KMS-11 (cell line): ENCODE measurements around the gene ACAD11.

Source experiments
- H2AFZ ChIP-seq: fragments of 200-600 bp; sonication (generic); 2 replicates; pipeline ENCODE4 v1.6.1; 2016; ENCODE audit warnings: antibody characterized with exemption, mixed run types, low read depth
- H3K27ac ChIP-seq: fragments of 200-600 bp; sonication (generic); 2 replicates; pipeline ENCODE4 v1.6.1; 2016; ENCODE audit warnings: mild to moderate bottlenecking, mixed run types
- H3K27me3 ChIP-seq: fragments of 200-600 bp; sonication (generic); 2 replicates; pipeline ENCODE4 v1.6.1; 2017; ENCODE audit warnings: mild to moderate bottlenecking, low read depth, mixed run types, moderate library complexity; ENCODE audit not compliant: insufficient read depth
- H3K36me3 ChIP-seq: fragments of 200-600 bp; sonication (generic); 2 replicates; pipeline ENCODE4 v1.6.1; 2017; ENCODE audit warnings: mild to moderate bottlenecking, mixed run types; ENCODE audit not compliant: insufficient read depth
- H3K4me1 ChIP-seq: fragments of 200-600 bp; sonication (generic); 2 replicates; pipeline ENCODE4 v1.6.1; 2016; ENCODE audit warnings: mild to moderate bottlenecking, low read depth, mixed run types; ENCODE audit not compliant: poor library complexity, severe bottlenecking
- H3K4me2 ChIP-seq: fragments of 200-600 bp; sonication (generic); 2 replicates; pipeline ENCODE4 v1.7.0; 2016; ENCODE audit warnings: mild to moderate bottlenecking, mixed run types
- H3K4me3 ChIP-seq: fragments of 200-600 bp; sonication (generic); IDR thresholded peaks from 2 replicates; pipeline ENCODE4 v1.6.1; 2017; ENCODE audit warnings: low read depth, low read length, mixed read lengths; ENCODE audit not compliant: insufficient read depth
- H3K79me2 ChIP-seq: fragments of 200-600 bp; sonication (generic); 2 replicates; pipeline ENCODE4 v1.6.1; 2016; ENCODE audit warnings: low read depth, mixed run types; ENCODE audit not compliant: insufficient read depth
- H3K9ac ChIP-seq: fragments of 200-600 bp; sonication (generic); 2 replicates; pipeline ENCODE4 v1.6.1; 2016; ENCODE audit warnings: mild to moderate bottlenecking, mixed run types
- H4K20me1 ChIP-seq: fragments of 200-600 bp; sonication (generic); 2 replicates; pipeline ENCODE4 v1.6.1; 2016; ENCODE audit warnings: mild to moderate bottlenecking, mixed run types; ENCODE audit not compliant: insufficient read depth
- CTCF ChIP-seq: fragments of 200-600 bp; sonication (generic); conservative IDR thresholded peaks from 2 replicates; pipeline ENCODE4 v1.6.1; 2017; ENCODE audit warnings: low read depth, mild to moderate bottlenecking, antibody characterized with exemption, low read length, moderate library complexity, mixed read lengths

ACAD11 gene

GRCh38 chr3:132690040-132690439, 30.4 kb upstream of the ACAD11 start:
- no peak overlapping the region for H3K27ac ChIP-seq
- H3K79me2 ChIP-seq = no peaks in the 10 kb centered on the region
- H3K4me1 ChIP-seq = no peaks in the 10 kb centered on the region
- H3K36me3 ChIP-seq = no peaks in the 10 kb centered on the region
- H3K9ac ChIP-seq = no peak overlapping the region
- no peak for TF ChIP-seq CTCF
- no peak overlapping the region for H3K4me2 ChIP-seq
- H2AFZ ChIP-seq = no peak overlapping the region
- H4K20me1 ChIP-seq = no peaks in the 10 kb centered on the region
- H3K4me3 ChIP-seq = no peak overlapping the region
- H3K27me3 ChIP-seq = no peaks in the 10 kb centered on the region

GRCh38 chr3:132682201-132682600, 22.6 kb upstream of the ACAD11 start:
- no peak overlapping the region for H3K27ac ChIP-seq
- no peak overlapping the region for H3K4me2 ChIP-seq
- H4K20me1 ChIP-seq = no peaks in the 10 kb centered on the region
- H2AFZ ChIP-seq = no peak overlapping the region
- H3K4me1 ChIP-seq = no peaks in the 10 kb centered on the region
- no peaks in the 10 kb centered on the region for H3K36me3 ChIP-seq
- TF ChIP-seq CTCF = no peak
- no peak overlapping the region for H3K4me3 ChIP-seq
- no peak overlapping the region for H3K9ac ChIP-seq
- H3K27me3 ChIP-seq = no peaks in the 10 kb centered on the region
- H3K79me2 ChIP-seq = no peaks in the 10 kb centered on the region

GRCh38 chr3:132681421-132681820, 21.8 kb upstream of the ACAD11 start:
- Histone ChIP-seq H3K4me3 (no peak overlapping the region), H3K27me3 (no peaks in the 10 kb centered on the region), H3K36me3 (no peaks in the 10 kb centered on the region), H3K4me2 (no peak overlapping the region), H3K79me2 (no peaks in the 10 kb centered on the region), H3K9ac (no peak overlapping the region), H4K20me1 (no peaks in the 10 kb centered on the region), H3K27ac (no peak overlapping the region), H3K4me1 (no peaks in the 10 kb centered on the region), H2AFZ (no peak overlapping the region)
- TF ChIP-seq CTCF = no peak

GRCh38 chr3:132679911-132680310, 20.3 kb upstream of the ACAD11 start:
- Histone ChIP-seq H4K20me1 (no peaks in the 10 kb centered on the region), H3K4me3 (no peak overlapping the region), H3K27ac (no peak overlapping the region), H3K4me2 (no peak overlapping the region), H3K4me1 (no peaks in the 10 kb centered on the region), H3K27me3 (no peaks in the 10 kb centered on the region), H3K36me3 (peaks cover 6% of the 10 kb centered on the region; the same call in 1 of the 2 replicates), H3K79me2 (no peaks in the 10 kb centered on the region), H3K9ac (no peak overlapping the region), H2AFZ (no peak overlapping the region)
- TF ChIP-seq CTCF = no peak
